ENCODE results near the gene INTS11. TPM values are rescaled to one million over a fixed set of nuclear protein-coding genes. Genes with fewer than 3 reads are reported as not detected.
"Not testable (repeated sequence)": the region's sequence is repeated elsewhere in the genome, so short reads cannot be mapped to it uniquely, and the experiment has no call there.

INTS11 gene
- total and polyA plus RNA-seq, 4 donors: 39.8 to 206 (median 114) TPM

DNA sequence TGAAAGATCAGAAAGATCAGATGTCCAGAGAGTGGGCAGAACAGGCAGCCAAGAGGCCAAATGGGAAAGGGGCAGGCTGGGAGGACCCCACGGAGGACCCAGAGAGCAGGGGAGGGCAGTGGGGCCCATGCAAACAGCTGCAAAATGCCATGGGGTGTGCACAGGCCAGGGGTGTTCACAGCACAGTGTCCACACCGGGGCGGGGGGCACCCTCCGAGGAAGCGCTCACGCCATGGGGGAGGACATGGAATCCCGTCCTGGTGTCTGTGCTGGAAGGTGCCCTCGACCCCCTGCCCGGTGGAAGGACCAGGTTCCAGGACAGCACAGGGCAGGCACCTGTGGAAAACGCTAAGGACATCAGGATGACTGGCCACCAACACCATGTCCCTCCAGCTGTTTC is 1.5 kb downstream of the INTS11 start:
- Histone ChIP-seq H3K4me1 (ENCODE audit: control insufficient read depth, insufficient read depth, low read length) (peaks cover 36% of the 10 kb centered on the region), H3K9me3 (ENCODE audit: control insufficient read depth, insufficient read depth, low read length) (no peaks in the 10 kb centered on the region), H3K36me3 (ENCODE audit: control insufficient read depth, insufficient read depth, low read length) (peaks cover 79% of the 10 kb centered on the region), H3K27ac (ENCODE audit: low read depth, low read length) (no peak overlapping the region), H3K4me3 (ENCODE audit: low read depth, low read length) (no peak overlapping the region), H3K27me3 (ENCODE audit: control insufficient read depth, insufficient read depth, low read length) (no peaks in the 10 kb centered on the region)
- WGBS (ENCODE audit: insufficient coverage): 92% methylated on average over 10 of the region's 10 CpGs
- DNase-seq (ENCODE audit: low read depth in 4 of 6, low spot score in 6 of 6): no peak

DNA sequence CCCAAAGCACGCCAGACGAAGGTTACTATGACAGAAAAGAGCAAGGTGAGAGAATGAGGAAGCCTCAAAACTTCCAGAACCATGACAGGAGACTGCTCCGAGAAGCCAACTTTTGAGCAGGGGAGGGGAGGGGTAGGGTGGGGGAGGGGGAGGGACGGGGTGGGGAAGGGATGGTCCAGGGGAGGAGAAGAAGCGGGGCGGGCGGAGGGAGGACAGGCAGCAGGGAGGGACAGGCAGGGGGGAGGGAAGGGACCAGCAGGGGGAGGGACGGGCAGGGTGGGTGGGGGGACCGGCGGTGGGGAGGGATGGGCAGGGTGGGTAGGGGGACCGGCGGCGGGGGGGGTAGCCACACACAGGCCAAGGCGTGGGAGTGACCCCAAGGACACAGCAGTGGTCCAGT is 2.0 kb downstream of the INTS11 start:
- H3K36me3 ChIP-seq (ENCODE audit: control insufficient read depth, insufficient read depth, low read length): peaks cover 78% of the 10 kb centered on the region
- H3K9me3 ChIP-seq (ENCODE audit: control insufficient read depth, insufficient read depth, low read length): no peaks in the 10 kb centered on the region
- 84% methylated on average over 4 of the region's 14 CpGs for WGBS (ENCODE audit: insufficient coverage)
- H3K27ac ChIP-seq (ENCODE audit: low read depth, low read length): no peak overlapping the region
- DNase-seq (ENCODE audit: low read depth in 4 of 6, low spot score in 6 of 6): no peak
- no peak overlapping the region for H3K4me3 ChIP-seq (ENCODE audit: low read depth, low read length)
- no peaks in the 10 kb centered on the region for H3K27me3 ChIP-seq (ENCODE audit: control insufficient read depth, insufficient read depth, low read length)
- H3K4me1 ChIP-seq (ENCODE audit: control insufficient read depth, insufficient read depth, low read length): peaks cover 36% of the 10 kb centered on the region

DNA sequence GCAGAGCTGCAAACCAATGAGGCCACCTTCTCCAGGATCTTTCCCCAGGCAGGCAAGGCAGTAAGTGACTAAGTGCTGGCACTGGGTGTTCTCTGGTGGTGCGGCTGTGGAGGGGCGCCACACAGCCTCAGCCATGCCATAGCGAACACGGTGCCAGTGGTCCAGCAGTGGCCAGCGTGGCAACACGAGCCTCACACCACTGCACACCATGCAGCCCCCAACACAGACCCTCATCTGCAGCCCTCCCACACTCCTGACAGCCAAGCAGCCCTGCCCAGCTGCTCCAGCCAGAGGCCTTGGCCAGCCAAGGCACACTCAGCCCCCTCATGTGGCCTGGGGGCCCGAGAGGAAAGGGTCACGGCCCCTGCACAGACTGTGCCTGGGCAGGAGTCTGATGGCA is 3.0 kb downstream of the INTS11 start:
- 95% methylated on average over 7 of the region's 8 CpGs for WGBS (ENCODE audit: insufficient coverage)
- H3K27me3 ChIP-seq (ENCODE audit: control insufficient read depth, insufficient read depth, low read length): no peaks in the 10 kb centered on the region
- H3K4me1 ChIP-seq (ENCODE audit: control insufficient read depth, insufficient read depth, low read length): peaks cover 34% of the 10 kb centered on the region
- no peak overlapping the region for H3K27ac ChIP-seq (ENCODE audit: low read depth, low read length)
- H3K36me3 ChIP-seq (ENCODE audit: control insufficient read depth, insufficient read depth, low read length): peaks cover 77% of the 10 kb centered on the region
- no peak for DNase-seq (ENCODE audit: low read depth in 4 of 6, low spot score in 6 of 6)
- no peaks in the 10 kb centered on the region for H3K9me3 ChIP-seq (ENCODE audit: control insufficient read depth, insufficient read depth, low read length)
- no peak overlapping the region for H3K4me3 ChIP-seq (ENCODE audit: low read depth, low read length)

DNA sequence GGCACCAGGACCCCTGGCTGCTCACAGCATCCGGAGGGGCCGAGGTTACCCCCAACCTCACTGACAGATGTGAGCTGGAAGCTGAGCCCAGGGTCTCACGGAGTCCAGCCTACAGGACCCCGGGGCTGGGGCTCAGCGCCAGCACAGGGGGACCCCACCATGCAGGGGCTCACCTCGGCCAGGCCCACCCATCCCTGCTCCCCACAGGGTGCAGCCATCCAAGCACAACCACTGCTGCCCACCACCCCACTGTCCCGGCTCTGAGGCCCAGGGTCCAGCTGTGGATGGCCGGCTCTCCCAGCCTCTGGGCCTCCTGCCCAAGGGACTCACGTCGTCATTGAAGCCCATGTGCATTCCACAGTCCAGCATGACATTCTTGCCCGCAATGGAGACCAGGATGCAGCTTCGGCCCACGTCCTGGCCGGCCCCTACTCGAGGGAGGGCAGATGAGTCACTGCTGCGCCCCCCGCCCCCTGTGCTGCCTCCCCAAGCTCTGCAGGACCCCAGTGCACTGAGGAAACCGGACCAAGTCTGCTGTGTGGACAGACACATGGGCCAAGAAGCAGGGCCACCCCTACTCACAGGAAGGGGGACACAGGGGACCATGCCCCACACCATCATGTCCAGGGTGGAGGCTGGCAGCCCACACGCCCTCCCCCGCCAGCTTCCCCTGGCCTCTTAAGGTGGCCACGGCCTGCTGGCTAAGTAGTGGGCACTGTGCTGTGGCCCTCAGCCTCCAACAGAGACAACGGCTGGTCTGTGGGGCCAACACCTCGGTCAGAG is 3.6 kb downstream of the INTS11 start:
- no peak overlapping the region for H3K4me3 ChIP-seq (ENCODE audit: low read depth, low read length)
- peaks cover 74% of the 10 kb centered on the region for H3K36me3 ChIP-seq (ENCODE audit: control insufficient read depth, insufficient read depth, low read length)
- WGBS (ENCODE audit: insufficient coverage): 90% methylated on average over 23 of the region's 23 CpGs
- no peak for DNase-seq (ENCODE audit: low read depth in 4 of 6, low spot score in 6 of 6)
- no peaks in the 10 kb centered on the region for H3K9me3 ChIP-seq (ENCODE audit: control insufficient read depth, insufficient read depth, low read length)
- H3K27ac ChIP-seq (ENCODE audit: low read depth, low read length): no peak overlapping the region
- no peaks in the 10 kb centered on the region for H3K27me3 ChIP-seq (ENCODE audit: control insufficient read depth, insufficient read depth, low read length)
- peaks cover 28% of the 10 kb centered on the region for H3K4me1 ChIP-seq (ENCODE audit: control insufficient read depth, insufficient read depth, low read length)

DNA sequence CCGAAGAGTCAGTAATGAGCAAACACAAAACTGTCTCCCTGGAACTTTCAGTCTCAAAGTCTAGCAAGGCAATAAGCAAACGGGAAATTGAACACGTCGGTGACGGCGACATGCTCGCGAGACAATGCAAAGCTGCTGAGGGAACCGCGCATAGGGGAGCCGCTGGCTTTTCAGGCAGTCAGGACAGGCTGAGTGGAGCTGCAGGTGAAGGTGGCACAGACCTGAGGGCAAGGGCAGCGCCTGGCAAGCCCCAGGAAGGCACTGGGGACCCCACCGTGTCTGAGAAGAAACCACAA is 4.9 kb downstream of the INTS11 start:
- H3K27me3 ChIP-seq (ENCODE audit: control insufficient read depth, insufficient read depth, low read length): no peaks in the 10 kb centered on the region
- H3K27ac ChIP-seq (ENCODE audit: low read depth, low read length): no peak overlapping the region
- peaks cover 17% of the 10 kb centered on the region for H3K4me1 ChIP-seq (ENCODE audit: control insufficient read depth, insufficient read depth, low read length)
- WGBS (ENCODE audit: insufficient coverage): 90% methylated on average over 13 of the region's 13 CpGs
- H3K36me3 ChIP-seq (ENCODE audit: control insufficient read depth, insufficient read depth, low read length): peaks cover 75% of the 10 kb centered on the region
- H3K4me3 ChIP-seq (ENCODE audit: low read depth, low read length): no peak overlapping the region
- no peak for DNase-seq (ENCODE audit: low read depth in 4 of 6, low spot score in 6 of 6)
- H3K9me3 ChIP-seq (ENCODE audit: control insufficient read depth, insufficient read depth, low read length): no peaks in the 10 kb centered on the region

DNA sequence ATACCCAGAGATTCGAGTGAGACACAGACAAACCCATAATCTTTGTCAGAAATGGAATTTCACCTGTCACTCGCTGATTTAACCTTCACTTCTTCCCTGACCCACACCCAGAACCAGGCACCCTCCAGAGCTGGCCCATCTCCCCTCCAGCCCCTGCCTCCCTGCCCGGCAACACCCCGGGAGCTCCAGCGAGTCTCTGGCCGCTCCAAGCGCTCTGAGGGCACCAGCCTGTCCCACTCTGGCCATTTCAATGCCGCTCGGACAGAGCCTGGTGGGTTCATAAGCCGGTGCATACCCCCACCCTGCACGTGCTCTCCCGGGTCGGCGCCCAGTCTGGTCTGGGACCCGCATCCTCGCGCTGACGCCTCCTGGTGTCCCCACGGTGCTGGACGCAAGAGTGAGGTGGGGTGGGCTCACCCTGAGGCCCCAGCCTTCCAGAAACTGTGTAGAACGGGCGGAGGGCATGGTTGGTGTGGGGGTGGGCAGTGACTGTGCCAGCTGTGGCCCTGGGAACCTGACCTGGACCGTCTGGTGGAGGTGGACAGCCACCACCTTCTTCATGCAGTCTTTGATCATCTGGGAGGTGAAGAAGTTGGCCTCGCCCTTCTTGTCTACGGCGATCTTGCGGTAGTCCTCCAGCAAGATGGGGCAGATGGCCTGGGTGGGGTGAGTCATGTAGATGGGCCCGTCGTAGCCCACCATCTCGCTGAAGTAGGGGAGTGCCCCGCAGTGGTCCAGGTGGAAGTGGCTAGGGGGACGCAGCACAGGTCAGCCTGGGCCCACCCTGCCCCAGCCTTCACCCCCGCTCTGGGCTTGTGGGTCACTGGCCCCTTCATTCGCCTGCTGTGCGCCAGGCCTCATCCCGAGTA is 5.4 kb downstream of the INTS11 start:
- Histone ChIP-seq H3K4me3 (ENCODE audit: low read depth, low read length) (no peak overlapping the region), H3K27me3 (ENCODE audit: control insufficient read depth, insufficient read depth, low read length) (no peaks in the 10 kb centered on the region), H3K27ac (ENCODE audit: low read depth, low read length) (no peak overlapping the region), H3K9me3 (ENCODE audit: control insufficient read depth, insufficient read depth, low read length) (no peaks in the 10 kb centered on the region), H3K4me1 (ENCODE audit: control insufficient read depth, insufficient read depth, low read length) (peaks cover 17% of the 10 kb centered on the region), H3K36me3 (ENCODE audit: control insufficient read depth, insufficient read depth, low read length) (peaks cover 81% of the 10 kb centered on the region)
- WGBS (ENCODE audit: insufficient coverage): 93% methylated on average over 34 of the region's 36 CpGs
- DNase-seq (ENCODE audit: low read depth in 4 of 6, low spot score in 6 of 6): no peak

DNA sequence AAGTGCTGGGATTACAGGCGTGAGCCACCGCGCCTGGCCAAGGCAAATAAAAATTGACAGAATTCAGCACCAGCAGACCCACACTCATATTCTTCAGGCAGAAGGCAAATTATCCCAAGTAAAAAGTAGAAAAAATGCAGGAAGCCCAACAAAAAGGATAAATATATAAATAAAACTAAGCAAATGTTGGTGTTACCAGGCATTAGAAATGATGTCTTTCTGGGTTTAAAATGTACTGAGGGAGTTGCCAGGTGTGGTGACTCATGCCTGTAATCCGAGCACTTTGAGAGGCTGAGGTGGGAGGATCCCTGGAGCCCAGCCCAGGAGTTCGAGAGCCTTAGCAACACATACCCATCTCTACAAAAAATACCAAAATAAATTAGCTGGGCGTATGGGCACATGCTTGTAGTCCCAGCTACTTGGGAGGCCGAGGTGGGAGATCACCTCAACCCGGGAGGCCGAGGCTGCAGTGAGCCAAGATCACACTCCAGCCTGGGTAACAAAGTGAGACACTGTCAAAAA is 6.3 kb downstream of the INTS11 start:
- DNase-seq (ENCODE audit: low read depth in 4 of 6, low spot score in 6 of 6): peak in 1 of 6 donors; percentile 27
- H3K36me3 ChIP-seq (ENCODE audit: control insufficient read depth, insufficient read depth, low read length): peaks cover 88% of the 10 kb centered on the region

DNA sequence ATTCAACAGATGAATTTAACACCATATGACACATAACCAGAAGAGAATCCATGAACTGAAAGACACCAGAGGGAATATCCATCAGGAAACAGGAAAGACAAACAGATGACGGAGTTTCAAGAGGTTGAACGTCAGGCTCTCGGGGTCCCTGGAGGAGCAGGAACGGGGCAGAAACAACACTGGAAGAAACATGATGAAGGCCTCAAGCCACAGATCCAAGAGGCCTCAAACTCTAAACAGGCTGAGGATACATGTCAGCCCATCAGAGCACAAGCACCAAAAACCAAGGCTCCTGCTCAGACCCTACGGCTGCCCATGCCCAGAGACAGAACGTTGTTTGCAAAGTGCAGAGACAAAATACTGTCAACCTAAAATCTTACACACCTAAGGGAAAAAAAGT is 7.0 kb downstream of the INTS11 start:
- H3K9me3 ChIP-seq (ENCODE audit: control insufficient read depth, insufficient read depth, low read length): no peaks in the 10 kb centered on the region
- DNase-seq (ENCODE audit: low read depth in 4 of 6, low spot score in 6 of 6): no peak

More for the DNA sequence above, 6.3 kb downstream of the INTS11 start:
- whole genome bisulfite sequencing (ENCODE audit: insufficient coverage): 62% methylated on average over 3 of the region's 9 CpGs
- peaks cover 12% of the 10 kb centered on the region for H3K4me1 ChIP-seq (ENCODE audit: control insufficient read depth, insufficient read depth, low read length)
- no peaks in the 10 kb centered on the region for H3K9me3 ChIP-seq (ENCODE audit: control insufficient read depth, insufficient read depth, low read length)
- H3K27ac ChIP-seq (ENCODE audit: low read depth, low read length): no peak overlapping the region
- no peak overlapping the region for H3K4me3 ChIP-seq (ENCODE audit: low read depth, low read length)
- H3K27me3 ChIP-seq (ENCODE audit: control insufficient read depth, insufficient read depth, low read length): no peaks in the 10 kb centered on the region

DNA sequence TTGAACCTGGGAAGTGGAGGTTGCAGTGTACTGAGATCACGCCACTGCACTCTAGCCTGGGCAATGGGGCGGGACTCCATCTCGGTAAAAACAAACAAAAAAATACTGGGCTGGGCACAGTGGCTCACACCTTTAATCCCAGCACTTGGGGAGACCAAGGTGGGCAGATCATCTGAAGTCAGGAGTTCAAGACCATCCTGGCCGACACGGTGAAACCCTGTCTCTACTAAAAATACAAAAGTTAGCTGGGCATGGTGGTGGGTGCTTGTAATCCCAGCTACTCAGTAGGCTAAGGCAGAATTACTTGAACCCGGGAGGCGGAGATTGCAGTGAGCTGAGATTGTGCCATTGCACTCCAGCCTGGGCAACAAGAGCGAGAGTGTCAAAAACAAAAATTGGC is 8.3 kb downstream of the INTS11 start:
- not testable (repeated sequence) for H3K4me3 ChIP-seq (ENCODE audit: low read depth, low read length); DNase-seq (ENCODE audit: low read depth in 4 of 6, low spot score in 6 of 6); H3K27ac ChIP-seq (ENCODE audit: low read depth, low read length); H3K4me1 ChIP-seq (ENCODE audit: control insufficient read depth, insufficient read depth, low read length); H3K27me3 ChIP-seq (ENCODE audit: control insufficient read depth, insufficient read depth, low read length); H3K9me3 ChIP-seq (ENCODE audit: control insufficient read depth, insufficient read depth, low read length)
- WGBS (ENCODE audit: insufficient coverage): 92% methylated on average over 6 of the region's 8 CpGs
- H3K36me3 ChIP-seq (ENCODE audit: control insufficient read depth, insufficient read depth, low read length): peaks cover 92% of the 10 kb centered on the region

More for the DNA sequence above, 7.0 kb downstream of the INTS11 start:
- peaks cover 7% of the 10 kb centered on the region for H3K4me1 ChIP-seq (ENCODE audit: control insufficient read depth, insufficient read depth, low read length)
- no peak overlapping the region for H3K27ac ChIP-seq (ENCODE audit: low read depth, low read length)
- no peak overlapping the region for H3K4me3 ChIP-seq (ENCODE audit: low read depth, low read length)
- WGBS (ENCODE audit: insufficient coverage): 92% methylated on average over 5 of the region's 6 CpGs
- no peaks in the 10 kb centered on the region for H3K27me3 ChIP-seq (ENCODE audit: control insufficient read depth, insufficient read depth, low read length)
- peaks cover 90% of the 10 kb centered on the region for H3K36me3 ChIP-seq (ENCODE audit: control insufficient read depth, insufficient read depth, low read length)

Data from spinal cord (tissue), 10 donors.